Mesenchymal stem cell (in vitro differentiated cells and primary cell): ENCODE data around the gene ADGRL3.

Experiments used
- DNase-seq: peaks from one replicate; pipeline ENCODE4 v3.0.0-alpha.2; 2013
- H2AFZ ChIP-seq: one replicate; pipeline ENCODE4 v1.6.1; 2013; ENCODE audit warnings: low read depth, mild to moderate bottlenecking, control low read depth, inconsistent platforms, low read length, moderate library complexity
- H2AK5ac ChIP-seq: 2 replicates; pipeline ENCODE4 v1.6.1; 2013; ENCODE audit warnings: low read length, moderate library complexity, mild to moderate bottlenecking, inconsistent platforms; ENCODE audit not compliant: severe bottlenecking
- H2BK120ac ChIP-seq: one replicate; pipeline ENCODE4 v1.6.1; 2013; ENCODE audit warnings: low read depth, mild to moderate bottlenecking, inconsistent platforms, low read length, moderate library complexity
- H2BK12ac ChIP-seq, 2 experiments: one replicate each; pipeline ENCODE4 v1.6.1; 2013; ENCODE audit warnings: inconsistent platforms in 2 of 2, low read length in 2 of 2, mild to moderate bottlenecking in 2 of 2, moderate library complexity in 2 of 2, control low read depth in 1 of 2
- H2BK15ac ChIP-seq: one replicate; pipeline ENCODE4 v1.6.1; 2013; ENCODE audit warnings: mild to moderate bottlenecking, low read depth, inconsistent platforms; ENCODE audit not compliant: poor library complexity, severe bottlenecking
- H2BK5ac ChIP-seq: 2 replicates; pipeline ENCODE4 v1.6.1; 2013; ENCODE audit warnings: low read depth, mild to moderate bottlenecking, low read length, control low read depth, inconsistent platforms; ENCODE audit not compliant: poor library complexity, severe bottlenecking
- H3K14ac ChIP-seq, 2 experiments: one replicate each; pipeline ENCODE4 v1.6.1; 2013; ENCODE audit warnings: inconsistent platforms in 2 of 2, low read length in 2 of 2, control low read depth in 1 of 2, mild to moderate bottlenecking in 1 of 2, moderate library complexity in 1 of 2
- H3K18ac ChIP-seq, 2 experiments: one replicate each; pipeline ENCODE4 v1.6.1; 2013; ENCODE audit warnings: inconsistent platforms in 2 of 2, low read length in 2 of 2, control low read depth in 1 of 2, low read depth in 1 of 2, mild to moderate bottlenecking in 1 of 2
- H3K23ac ChIP-seq, 2 experiments: one replicate each; pipeline ENCODE4 v1.6.1; 2013; ENCODE audit warnings: inconsistent platforms in 2 of 2, low read length in 2 of 2, mild to moderate bottlenecking in 2 of 2, moderate library complexity in 2 of 2, control low read depth in 1 of 2
- H3K27ac ChIP-seq: 2 replicates; pipeline ENCODE4 v1.5.1; 2013; ENCODE audit warnings: mild to moderate bottlenecking, moderate library complexity, low read length, control low read depth, inconsistent platforms; ENCODE audit not compliant: poor library complexity, severe bottlenecking
- H3K27me3 ChIP-seq, 2 experiments: 2 replicates each; pipeline versions ENCODE4 v1.6.1 to v1.7.0; 2013; ENCODE audit warnings: low read length in 2 of 2, mild to moderate bottlenecking in 2 of 2, moderate library complexity in 2 of 2, control low read depth in 1 of 2, inconsistent platforms in 1 of 2; ENCODE audit not compliant: control insufficient read depth in 1 of 2, insufficient read depth in 1 of 2
- H3K36me3 ChIP-seq, 2 experiments: 2 replicates each; pipeline versions ENCODE4 v1.6.1 to v1.7.0; 2013; ENCODE audit warnings: low read length in 2 of 2, control low read depth in 1 of 2, inconsistent platforms in 1 of 2, low read depth in 1 of 2, mild to moderate bottlenecking in 1 of 2; ENCODE audit not compliant: insufficient read depth in 2 of 2, control insufficient read depth in 1 of 2
- H3K4ac ChIP-seq, 2 experiments: one replicate each; pipeline ENCODE4 v1.6.1; 2013; ENCODE audit warnings: inconsistent platforms in 2 of 2, low read length in 2 of 2, mild to moderate bottlenecking in 2 of 2, moderate library complexity in 2 of 2, control low read depth in 1 of 2, low read depth in 1 of 2
- H3K4me1 ChIP-seq: 2 replicates; pipeline ENCODE4 v1.6.1; 2013; ENCODE audit warnings: low read depth, low read length, control low read depth; ENCODE audit not compliant: control insufficient read depth, insufficient read depth
- H3K4me2 ChIP-seq: 2 replicates; pipeline ENCODE4 v1.6.1; 2013; ENCODE audit warnings: low read length, mild to moderate bottlenecking, inconsistent platforms; ENCODE audit not compliant: poor library complexity, severe bottlenecking
- H3K4me3 ChIP-seq, 2 experiments: 2 replicates each; pipeline versions ENCODE4 v1.5.1 to v1.7.0; 2013; ENCODE audit warnings: low read length in 2 of 2, mild to moderate bottlenecking in 2 of 2, control low read depth in 1 of 2, low read depth in 1 of 2; ENCODE audit not compliant: insufficient read depth in 1 of 2
- H3K79me1 ChIP-seq: replicated peaks from 2 replicates; pipeline ENCODE4 v1.6.1; 2013; ENCODE audit warnings: mild to moderate bottlenecking, control low read depth, low read length, inconsistent platforms; ENCODE audit not compliant: poor library complexity, severe bottlenecking
- H3K9ac ChIP-seq: 2 replicates; pipeline ENCODE4 v1.7.0; 2013; ENCODE audit warnings: mild to moderate bottlenecking, low read length, moderate library complexity
- H3K9me3 ChIP-seq: 2 replicates; pipeline ENCODE4 v1.7.0; 2013; ENCODE audit warnings: mild to moderate bottlenecking, low read length; ENCODE audit not compliant: control insufficient read depth
- H4K8ac ChIP-seq: one replicate; pipeline ENCODE4 v1.6.1; 2013; ENCODE audit warnings: inconsistent platforms, mild to moderate bottlenecking, low read length, moderate library complexity
- H4K91ac ChIP-seq: one replicate; pipeline ENCODE4 v1.6.1; 2013; ENCODE audit warnings: mild to moderate bottlenecking, low read length, inconsistent platforms
- WGBS: methylation state at CpG from one replicate; pipeline ENCODE4 v1.1.7; 2013; ENCODE audit warnings: mixed read lengths; 5-methylcytosine and 5-hydroxymethylcytosine counted together

ADGRL3 gene

GRCh38 chr4:61820136-61820535, 620.0 kb downstream of the ADGRL3 start:
- no peak overlapping the region for H2BK5ac ChIP-seq
- no peaks in the 10 kb centered on the region for H3K79me1 ChIP-seq
- no peak overlapping the region for H3K18ac ChIP-seq
- H4K91ac ChIP-seq: no peak overlapping the region
- H2BK120ac ChIP-seq: no peak overlapping the region
- no peak overlapping the region for H4K8ac ChIP-seq
- no peak overlapping the region for H3K4ac ChIP-seq
- H3K23ac ChIP-seq: no peak overlapping the region
- H3K4me3 ChIP-seq: no peak overlapping the region
- no peak overlapping the region for H3K27ac ChIP-seq
- H3K9ac ChIP-seq: no peak overlapping the region
- H3K14ac ChIP-seq: no peak overlapping the region
- 91% methylated on average over 2 of the region's 3 CpGs for WGBS
- no peak overlapping the region for H2AFZ ChIP-seq
- H3K36me3 ChIP-seq: peaks cover 0 to 3% of the 10 kb centered on the region in 2 experiments
- H2BK12ac ChIP-seq: no peak overlapping the region
- H3K27me3 ChIP-seq: no peaks in the 10 kb centered on the region
- H2AK5ac ChIP-seq: no peak overlapping the region
- H3K4me1 ChIP-seq: no peaks in the 10 kb centered on the region
- H2BK15ac ChIP-seq: no peak overlapping the region
- no peak for DNase-seq
- no peaks in the 10 kb centered on the region for H3K9me3 ChIP-seq
- no peak overlapping the region for H3K4me2 ChIP-seq

GRCh38 chr4:61824454-61824853, 624.3 kb downstream of the ADGRL3 start:
- H2AFZ ChIP-seq: no peak overlapping the region
- H4K8ac ChIP-seq: no peak overlapping the region
- no peak overlapping the region for H3K18ac ChIP-seq
- no peak overlapping the region for H2BK12ac ChIP-seq
- no peak overlapping the region for H3K4me2 ChIP-seq
- H3K9me3 ChIP-seq: no peaks in the 10 kb centered on the region
- no peak overlapping the region for H2BK15ac ChIP-seq
- no peak overlapping the region for H3K14ac ChIP-seq
- no peak overlapping the region for H3K4me3 ChIP-seq
- H3K79me1 ChIP-seq: no peaks in the 10 kb centered on the region
- H3K23ac ChIP-seq: no peak overlapping the region
- no peak overlapping the region for H2BK120ac ChIP-seq
- no peak overlapping the region for H3K27ac ChIP-seq
- no peaks in the 10 kb centered on the region for H3K36me3 ChIP-seq
- DNase-seq: no peak
- no peak overlapping the region for H2AK5ac ChIP-seq
- no peak overlapping the region for H4K91ac ChIP-seq
- H3K4ac ChIP-seq: no peak overlapping the region
- no peak overlapping the region for H2BK5ac ChIP-seq
- no peaks in the 10 kb centered on the region for H3K27me3 ChIP-seq
- no peaks in the 10 kb centered on the region for H3K4me1 ChIP-seq
- no peak overlapping the region for H3K9ac ChIP-seq
- WGBS: no CpG with 5 or more reads among the region's 2 CpGs

- Histone ChIP-seq H3K9ac (no peak overlapping the region), H2BK5ac (no peak overlapping the region), H3K4ac (no peak overlapping the region), H3K23ac (no peak overlapping the region), H4K91ac (no peak overlapping the region), H2BK120ac (no peak overlapping the region), H3K36me3 (no peaks in the 10 kb centered on the region), H3K27me3 (no peaks in the 10 kb centered on the region), H3K4me2 (no peak overlapping the region), H2AFZ (no peak overlapping the region), H3K27ac (no peak overlapping the region), H3K4me1 (no peaks in the 10 kb centered on the region), H2AK5ac (no peak overlapping the region), H2BK12ac (no peak overlapping the region), H3K14ac (no peak overlapping the region), H3K4me3 (no peak overlapping the region), H3K18ac (no peak overlapping the region), H4K8ac (no peak overlapping the region), H3K79me1 (no peaks in the 10 kb centered on the region), H2BK15ac (no peak overlapping the region), H3K9me3 (no peaks in the 10 kb centered on the region)
- DNase-seq: no peak
- 46% methylated on average over 1 of the region's 1 CpG for WGBS
Observed at GRCh38 chr4:61827907-61828391, 627.8 kb downstream of the ADGRL3 start.

- 93% methylated on average over 2 of the region's 3 CpGs for WGBS
- no peak overlapping the region for H2BK120ac ChIP-seq
Observed at GRCh38 chr4:61828960-61829359, 628.8 kb downstream of the ADGRL3 start.

More at GRCh38 chr4:61828960-61829359, 628.8 kb downstream of the ADGRL3 start:
- Histone ChIP-seq H2AK5ac (no peak overlapping the region), H3K4ac (no peak overlapping the region), H2BK15ac (no peak overlapping the region), H3K9me3 (no peaks in the 10 kb centered on the region), H2BK12ac (no peak overlapping the region), H3K23ac (no peak overlapping the region), H3K4me3 (no peak overlapping the region), H3K18ac (no peak overlapping the region), H3K4me2 (no peak overlapping the region), H3K27me3 (no peaks in the 10 kb centered on the region), H3K36me3 (no peaks in the 10 kb centered on the region), H3K27ac (no peak overlapping the region), H3K14ac (no peak overlapping the region), H3K4me1 (no peaks in the 10 kb centered on the region), H2BK5ac (no peak overlapping the region), H3K9ac (no peak overlapping the region), H3K79me1 (no peaks in the 10 kb centered on the region), H2AFZ (no peak overlapping the region), H4K91ac (no peak overlapping the region), H4K8ac (no peak overlapping the region)
- no peak for DNase-seq
